A549 (cell line): ENCODE results near the gene C1D. TPM values are rescaled to one million over a fixed set of nuclear protein-coding genes. Genes with fewer than 3 reads are reported as not detected.

ENCODE experiments used
- ATAC-seq, 2 experiments: fragments of 200-7000 bp in 1 of 2; fragments of >200 bp in 1 of 2; cut with Nextera tagmentation in 1 of 2; cut with Tn5 transposase in 1 of 2; 3 replicates each; pipeline versions ENCODE4 v1.8.0 to v1.9.1; 2018 to 2020; ENCODE audit warnings: mild to moderate bottlenecking in 1 of 2, moderate library complexity in 1 of 2
- CTCF ChIA-PET: fragments of 300-600 bp; sonication (Branson Sonifier 250); formaldehyde crosslinking; extraction: SDS; loops from one replicate; lab custom pipeline; 2021; ENCODE audit warnings: antibody characterized with exemption, inconsistent platforms; lab: Yijun Ruan, JAX
- POLR2A ChIA-PET: fragments of 350-600 bp; formaldehyde crosslinking; extraction: SDS; loops from one replicate; lab custom pipeline; 2021; ENCODE audit warnings: antibody characterized with exemption, inconsistent platforms; lab: Yijun Ruan, JAX
- DNase-seq, 2 experiments: peaks; one replicate each; pipeline versions ENCODE4 v3.0.0 to v3.0.0-alpha.2; 2011 to 2016; ENCODE audit warnings: low read depth in 1 of 2, low spot score in 1 of 2
- FAIRE-seq: peaks from 2 replicates; lab custom pipeline; 2011; peaks lifted over from hg19 to GRCh38; lab: Jason Lieb, UNC
- H3K27ac ChIP-seq, 2 experiments: fragments of >200 bp; sonication (Bioruptor Twin); formaldehyde crosslinking; 3 replicates each; pipeline ENCODE4 v1.5.1; 2016 to 2017
- H3K4me1 ChIP-seq: fragments of >200 bp; sonication (Bioruptor Twin); formaldehyde crosslinking; 3 replicates; pipeline ENCODE4 v1.6.1; 2016
- H3K4me2 ChIP-seq: fragments of >200 bp; sonication (Bioruptor Twin); formaldehyde crosslinking; 3 replicates; pipeline ENCODE4 v1.6.1; 2016
- H3K4me3 ChIP-seq: fragments of >200 bp; sonication (Bioruptor Twin); formaldehyde crosslinking; 3 replicates; pipeline ENCODE4 v1.5.1; 2016
- H3K9me3 ChIP-seq: fragments of >200 bp; sonication (Bioruptor Twin); formaldehyde crosslinking; 3 replicates; pipeline ENCODE4 v1.6.1; 2016
- BHLHE40 ChIP-seq: IDR thresholded peaks from 2 replicates; pipeline ENCODE4 v1.6.1; 2012; ENCODE audit warnings: low read depth, low read length, inconsistent platforms
- CBX8 ChIP-seq: fragments of 200-600 bp; sonication (generic); IDR thresholded peaks from 2 replicates; pipeline ENCODE4 v1.6.1; 2016
- FOSL2 ChIP-seq, 2 experiments: fragments of 450-650 bp in 1 of 2; fragments of >200 bp in 1 of 2; sonication (Bioruptor Twin) in 1 of 2; formaldehyde crosslinking; IDR thresholded peaks; 2 replicates each; pipeline versions ENCODE4 v1.5.0 to v1.6.1; 2016 to 2020; ENCODE audit warnings: mild to moderate bottlenecking in 1 of 2, moderate library complexity in 1 of 2
- FOXS1 ChIP-seq: fragments of 250-450 bp; sonication (Bioruptor Pico); IDR thresholded peaks from 2 replicates; pipeline ENCODE4 v1.5.0; 2020; ENCODE audit warnings: mild to moderate bottlenecking, moderate library complexity
- GATA3 ChIP-seq: IDR thresholded peaks from 2 replicates; pipeline ENCODE4 v1.6.1; 2012; ENCODE audit warnings: borderline replicate concordance
- HOXA7 ChIP-seq: fragments of 250-450 bp; sonication (Bioruptor Pico); IDR thresholded peaks from 2 replicates; pipeline ENCODE4 v1.5.0; 2020; ENCODE audit warnings: mild to moderate bottlenecking, moderate library complexity
- HOXB13 ChIP-seq: fragments of 250-450 bp; sonication (Bioruptor Pico); IDR thresholded peaks from 2 replicates; pipeline ENCODE4 v1.5.0; 2020; ENCODE audit warnings: low read depth, mild to moderate bottlenecking, moderate library complexity
- JUN ChIP-seq, 2 experiments: fragments of >200 bp; sonication (Bioruptor Twin); formaldehyde crosslinking; IDR thresholded peaks; 2 replicates in 1 of 2; 3 replicates in 1 of 2; pipeline ENCODE4 v1.6.1; 2016 to 2017
- JUNB ChIP-seq: fragments of >200 bp; sonication (Bioruptor Twin); formaldehyde crosslinking; IDR thresholded peaks from 2 replicates; pipeline ENCODE4 v1.6.1; 2016
- KDM5A ChIP-seq: fragments of 200-600 bp; sonication (generic); IDR thresholded peaks from 2 replicates; pipeline ENCODE4 v1.6.1; 2016; ENCODE audit warnings: antibody characterized with exemption, mild to moderate bottlenecking
- MAFK ChIP-seq: fragments of 450-650 bp; IDR thresholded peaks from 2 replicates; pipeline ENCODE4 v1.6.1; 2014; ENCODE audit not compliant: partially characterized antibody
- MAZ ChIP-seq: fragments of 150-350 bp; IDR thresholded peaks from 2 replicates; pipeline ENCODE4 v1.6.1; 2014; ENCODE audit warnings: antibody characterized with exemption, low read depth, low read length, borderline replicate concordance
- MYC ChIP-seq: IDR thresholded peaks from 2 replicates; pipeline ENCODE4 v1.6.1; 2012; ENCODE audit warnings: mild to moderate bottlenecking, inconsistent platforms, low read length, improper control_type of control experiment, borderline replicate concordance
- NR3C1 ChIP-seq: fragments of >200 bp; sonication (Bioruptor Twin); formaldehyde crosslinking; IDR thresholded peaks from 3 replicates; pipeline ENCODE4 v1.6.1; 2017
- PHF8 ChIP-seq: fragments of 200-600 bp; sonication (generic); IDR thresholded peaks from 2 replicates; pipeline ENCODE4 v1.6.1; 2016; ENCODE audit warnings: low read depth, mild to moderate bottlenecking, antibody characterized with exemption, moderate library complexity, borderline replicate concordance
- POLR2A ChIP-seq: IDR thresholded peaks from 2 replicates; pipeline ENCODE4 v1.6.1; 2012; ENCODE audit warnings: mild to moderate bottlenecking, low read length
- RAD21 ChIP-seq, 2 experiments: fragments of >200 bp in 1 of 2; sonication (Bioruptor Twin) in 1 of 2; formaldehyde crosslinking in 1 of 2; IDR thresholded peaks in 1 of 2; conservative IDR thresholded peaks in 1 of 2; 2 replicates in 1 of 2; 3 replicates in 1 of 2; pipeline ENCODE4 v1.6.1; 2012 to 2018; ENCODE audit warnings: inconsistent platforms in 1 of 2
- RFX5 ChIP-seq: fragments of 450-650 bp; IDR thresholded peaks from 2 replicates; pipeline ENCODE4 v1.7.1; 2014; ENCODE audit warnings: antibody characterized with exemption, mild to moderate bottlenecking, moderate library complexity
- TP53 ChIP-seq: fragments of 250-450 bp; sonication (Bioruptor Pico); IDR thresholded peaks from 2 replicates; pipeline ENCODE4 v1.5.0; 2021; ENCODE audit warnings: mild to moderate bottlenecking, moderate library complexity
- WGBS: methylation state at CpG from one replicate; pipeline ENCODE4 v1.1.6; 2017; ENCODE audit errors: missing lambda C conversion rate; 5-methylcytosine and 5-hydroxymethylcytosine counted together
- polyA minus RNA-seq: library from RNA; depleted of rRNA, polyadenylated mRNA; stranded (reverse); fragments of >200 nt; gene quantifications from 2 replicates; pipeline ENCODE4 v1.2.3, GENCODE V29; 2011; rRNA and poly(A)+ RNA removed
- polyA plus RNA-seq, 4 experiments: library from polyadenylated mRNA; depleted of rRNA in 3 of 4; stranded (reverse); fragments of >200 nt; fragmentation: RNase III in 1 of 4; extraction: RNeasy Plus Mini Kit Qiagen cat#74134 plus additional on column Dnase treatment in 1 of 4; gene quantifications; 2 replicates in 3 of 4; 3 replicates in 1 of 4; pipeline ENCODE4 v1.2.3, GENCODE V29; 2011 to 2017
- TF ChIP-seq, protein P1 (sequence below): fragments of 250-450 bp; sonication (Bioruptor Pico); IDR thresholded peaks from 2 replicates; pipeline ENCODE4 v1.5.0; 2020; ENCODE audit warnings: low read depth, mild to moderate bottlenecking, moderate library complexity
- TF ChIP-seq, protein P2 (sequence below): IDR thresholded peaks from 2 replicates; pipeline ENCODE4 v1.6.1; 2012
- TF ChIP-seq, protein P3 (sequence below): IDR thresholded peaks from 2 replicates; pipeline ENCODE4 v1.6.1; 2012
- TF ChIP-seq, protein P4 (sequence below): fragments of 150-350 bp; IDR thresholded peaks from 2 replicates; pipeline ENCODE4 v1.6.1; 2014; ENCODE audit warnings: low read depth, mild to moderate bottlenecking, low read length
- TF ChIP-seq, protein P5 (sequence below): fragments of >200 bp; sonication (Bioruptor Twin); formaldehyde crosslinking; IDR thresholded peaks from 3 replicates; pipeline ENCODE4 v1.6.1; 2016
- TF ChIP-seq, protein P6 (sequence below): fragments of 450-650 bp; IDR thresholded peaks from 2 replicates; pipeline ENCODE4 v1.6.1; 2014; ENCODE audit warnings: antibody characterized with exemption

The C1D gene, protein sequence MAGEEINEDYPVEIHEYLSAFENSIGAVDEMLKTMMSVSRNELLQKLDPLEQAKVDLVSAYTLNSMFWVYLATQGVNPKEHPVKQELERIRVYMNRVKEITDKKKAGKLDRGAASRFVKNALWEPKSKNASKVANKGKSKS
- 42.0 and 89.1 TPM in 2 replicates for polyA plus RNA-seq (2011; rRNA removed)
- polyA plus RNA-seq (2012; cell fraction: cytosol; rRNA removed): 16.1 and 21.6 TPM in 2 replicates
- 3.2 and 5.3 TPM in 2 replicates for polyA plus RNA-seq (2012; cell fraction: nucleus; rRNA removed)
- 57.5 to 69.8 TPM (median 62.5 TPM) in 3 replicates for polyA plus RNA-seq (2017; fragmentation: RNase III; extraction: RNeasy Plus Mini Kit Qiagen cat#74134 plus additional on column Dnase treatment)
- polyA minus RNA-seq: 4.1 and 4.2 TPM in 2 replicates

DNA sequence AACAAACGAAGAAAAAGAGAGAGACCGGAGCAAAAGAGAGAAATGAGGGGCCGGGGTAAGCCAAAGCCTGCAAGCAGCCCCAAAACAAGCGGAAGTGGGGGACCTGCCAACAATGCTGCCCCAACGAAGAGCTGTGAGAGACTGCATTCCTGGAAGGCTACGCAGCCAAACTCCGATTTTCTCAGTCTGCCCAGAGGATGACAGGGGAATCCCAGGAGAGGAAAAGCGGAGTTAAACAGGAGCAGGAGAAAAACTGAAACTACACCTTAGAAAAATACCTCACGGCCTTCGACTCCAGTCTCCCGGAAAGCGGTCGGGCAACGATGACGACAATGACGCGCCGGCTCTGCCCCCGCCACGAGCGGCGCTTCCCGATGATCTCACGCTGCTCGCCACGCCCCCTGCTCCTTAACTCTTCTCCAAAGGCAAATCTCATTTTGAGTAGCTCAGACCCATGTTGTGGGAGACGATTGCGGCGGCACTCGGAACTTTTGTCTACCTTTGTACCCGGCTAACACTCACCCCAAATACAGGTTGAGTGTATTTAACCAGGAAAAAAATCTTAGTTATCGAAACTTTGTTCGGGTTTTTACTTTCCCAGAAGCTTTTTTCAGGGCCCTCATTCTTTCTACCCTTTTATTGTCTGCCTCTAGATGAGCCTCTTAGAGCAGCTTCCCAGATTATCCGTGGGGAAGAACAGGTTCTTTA is at the start of gene C1D:
Gene C1D, minus strand, starts transcription at position 325 of the 708 bp plus-strand sequence. CDS start 15,694 bp downstream, outside the sequence.
- H3K4me1 ChIP-seq: peaks cover 21% of the 10 kb centered on the region
- FAIRE-seq (no peak), DNase-seq (peak; percentile 89 to 94)
- no peaks in the 10 kb centered on the region for H3K9me3 ChIP-seq
- TF ChIP-seq FOXS1 (CRISPR knock-in tag) (no peak), JUNB (no peak), RAD21 (conservative IDR thresholded peaks at IDR 0.05 in 1 of 2, IDR thresholded peaks at IDR 0.05 in 1 of 2) (no peak), GATA3 (peak; percentile 10; the same call in 1 of the 2 replicates), MAZ (peak; percentile 98), FOSL2 (IDR thresholded peaks at IDR 0.05) (no peak), FOSL2 (CRISPR knock-in tag; IDR thresholded peaks at IDR 0.05) (peak; percentile 29; the same call in 1 of the 2 replicates), PHF8 (peak; percentile 83), POLR2A (peak; percentile 83), BHLHE40 (no peak), HOXA7 (CRISPR knock-in tag) (no peak), KDM5A (peak; percentile 86), RFX5 (no peak), TP53 (CRISPR knock-in tag) (peak; percentile 63; the same call in 1 of the 2 replicates), MYC (peak; percentile 64; the same call in 1 of the 2 replicates), NR3C1 (no peak), JUN (IDR thresholded peaks at IDR 0.05) (peak; percentile 84 to 92), CBX8 (no peak), MAFK (no peak), HOXB13 (CRISPR knock-in tag) (no peak)
- TF ChIP-seq, protein P1, sequence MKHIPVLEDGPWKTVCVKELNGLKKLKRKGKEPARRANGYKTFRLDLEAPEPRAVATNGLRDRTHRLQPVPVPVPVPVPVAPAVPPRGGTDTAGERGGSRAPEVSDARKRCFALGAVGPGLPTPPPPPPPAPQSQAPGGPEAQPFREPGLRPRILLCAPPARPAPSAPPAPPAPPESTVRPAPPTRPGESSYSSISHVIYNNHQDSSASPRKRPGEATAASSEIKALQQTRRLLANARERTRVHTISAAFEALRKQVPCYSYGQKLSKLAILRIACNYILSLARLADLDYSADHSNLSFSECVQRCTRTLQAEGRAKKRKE (CRISPR knock-in tag): no peak
- TF ChIP-seq, protein P2, sequence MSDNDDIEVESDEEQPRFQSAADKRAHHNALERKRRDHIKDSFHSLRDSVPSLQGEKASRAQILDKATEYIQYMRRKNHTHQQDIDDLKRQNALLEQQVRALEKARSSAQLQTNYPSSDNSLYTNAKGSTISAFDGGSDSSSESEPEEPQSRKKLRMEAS: peak; percentile 87
- TF ChIP-seq, protein P3, sequence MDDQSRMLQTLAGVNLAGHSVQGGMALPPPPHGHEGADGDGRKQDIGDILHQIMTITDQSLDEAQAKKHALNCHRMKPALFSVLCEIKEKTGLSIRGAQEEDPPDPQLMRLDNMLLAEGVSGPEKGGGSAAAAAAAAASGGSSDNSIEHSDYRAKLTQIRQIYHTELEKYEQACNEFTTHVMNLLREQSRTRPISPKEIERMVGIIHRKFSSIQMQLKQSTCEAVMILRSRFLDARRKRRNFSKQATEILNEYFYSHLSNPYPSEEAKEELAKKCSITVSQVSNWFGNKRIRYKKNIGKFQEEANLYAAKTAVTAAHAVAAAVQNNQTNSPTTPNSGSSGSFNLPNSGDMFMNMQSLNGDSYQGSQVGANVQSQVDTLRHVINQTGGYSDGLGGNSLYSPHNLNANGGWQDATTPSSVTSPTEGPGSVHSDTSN: no peak
- TF ChIP-seq, protein P4, sequence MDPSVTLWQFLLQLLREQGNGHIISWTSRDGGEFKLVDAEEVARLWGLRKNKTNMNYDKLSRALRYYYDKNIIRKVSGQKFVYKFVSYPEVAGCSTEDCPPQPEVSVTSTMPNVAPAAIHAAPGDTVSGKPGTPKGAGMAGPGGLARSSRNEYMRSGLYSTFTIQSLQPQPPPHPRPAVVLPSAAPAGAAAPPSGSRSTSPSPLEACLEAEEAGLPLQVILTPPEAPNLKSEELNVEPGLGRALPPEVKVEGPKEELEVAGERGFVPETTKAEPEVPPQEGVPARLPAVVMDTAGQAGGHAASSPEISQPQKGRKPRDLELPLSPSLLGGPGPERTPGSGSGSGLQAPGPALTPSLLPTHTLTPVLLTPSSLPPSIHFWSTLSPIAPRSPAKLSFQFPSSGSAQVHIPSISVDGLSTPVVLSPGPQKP: no peak
- TF ChIP-seq, protein P5, sequence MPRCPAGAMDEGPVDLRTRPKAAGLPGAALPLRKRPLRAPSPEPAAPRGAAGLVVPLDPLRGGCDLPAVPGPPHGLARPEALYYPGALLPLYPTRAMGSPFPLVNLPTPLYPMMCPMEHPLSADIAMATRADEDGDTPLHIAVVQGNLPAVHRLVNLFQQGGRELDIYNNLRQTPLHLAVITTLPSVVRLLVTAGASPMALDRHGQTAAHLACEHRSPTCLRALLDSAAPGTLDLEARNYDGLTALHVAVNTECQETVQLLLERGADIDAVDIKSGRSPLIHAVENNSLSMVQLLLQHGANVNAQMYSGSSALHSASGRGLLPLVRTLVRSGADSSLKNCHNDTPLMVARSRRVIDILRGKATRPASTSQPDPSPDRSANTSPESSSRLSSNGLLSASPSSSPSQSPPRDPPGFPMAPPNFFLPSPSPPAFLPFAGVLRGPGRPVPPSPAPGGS: peak; percentile 93
- TF ChIP-seq, protein P6, sequence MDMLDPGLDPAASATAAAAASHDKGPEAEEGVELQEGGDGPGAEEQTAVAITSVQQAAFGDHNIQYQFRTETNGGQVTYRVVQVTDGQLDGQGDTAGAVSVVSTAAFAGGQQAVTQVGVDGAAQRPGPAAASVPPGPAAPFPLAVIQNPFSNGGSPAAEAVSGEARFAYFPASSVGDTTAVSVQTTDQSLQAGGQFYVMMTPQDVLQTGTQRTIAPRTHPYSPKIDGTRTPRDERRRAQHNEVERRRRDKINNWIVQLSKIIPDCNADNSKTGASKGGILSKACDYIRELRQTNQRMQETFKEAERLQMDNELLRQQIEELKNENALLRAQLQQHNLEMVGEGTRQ: no peak
- TF ChIP-seq, all 56 proteins: peak for 11
- ChIA-PET POLR2A (interaction anchor here (0.6 to 1.5 kb wide), 10 partner anchors 8 to 592 kb away, joined by 3 to 8 read pairs (median 4); partner anchors contain the start of genes PNO1 and PPP3R1), CTCF (interaction anchor here (0.6 to 1.5 kb wide), 6 partner anchors 25 to 675 kb away, joined by 3 to 4 read pairs (median 3); no protein-coding TSS in a partner anchor)
- Histone ChIP-seq H3K27ac (peak within 1 kb of the TSS; percentile 76 to 92), H3K4me2 (peak within 1 kb of the TSS; percentile 87), H3K4me3 (peak within 1 kb of the TSS; percentile 56)
- ATAC-seq: peak; percentile 96
- 2% methylated on average over 34 of the region's 34 CpGs for WGBS
